Ovary (tissue), 3 donors: ENCODE data around the gene HCLS1.

Experiments
- POLR2A ChIP-seq: fragments of 450-650 bp; IDR thresholded peaks from one replicate; pipeline ENCODE4 v1.6.1; 2017; ENCODE audit warnings: antibody characterized with exemption, mild to moderate bottlenecking, moderate library complexity
- TF ChIP-seq, protein P1 (sequence below), 3 donors: fragments of 450-650 bp in 2 of 3; fragments of 200-600 bp in 1 of 3; IDR thresholded peaks; one replicate each; pipeline versions ENCODE4 v1.5.1 to v1.8.0; 2016 to 2022; ENCODE audit warnings: antibody characterized with exemption in 3 of 3, mild to moderate bottlenecking in 1 of 3
- donor health status: DM: no; HTN: no; CAD: no.

DNA sequence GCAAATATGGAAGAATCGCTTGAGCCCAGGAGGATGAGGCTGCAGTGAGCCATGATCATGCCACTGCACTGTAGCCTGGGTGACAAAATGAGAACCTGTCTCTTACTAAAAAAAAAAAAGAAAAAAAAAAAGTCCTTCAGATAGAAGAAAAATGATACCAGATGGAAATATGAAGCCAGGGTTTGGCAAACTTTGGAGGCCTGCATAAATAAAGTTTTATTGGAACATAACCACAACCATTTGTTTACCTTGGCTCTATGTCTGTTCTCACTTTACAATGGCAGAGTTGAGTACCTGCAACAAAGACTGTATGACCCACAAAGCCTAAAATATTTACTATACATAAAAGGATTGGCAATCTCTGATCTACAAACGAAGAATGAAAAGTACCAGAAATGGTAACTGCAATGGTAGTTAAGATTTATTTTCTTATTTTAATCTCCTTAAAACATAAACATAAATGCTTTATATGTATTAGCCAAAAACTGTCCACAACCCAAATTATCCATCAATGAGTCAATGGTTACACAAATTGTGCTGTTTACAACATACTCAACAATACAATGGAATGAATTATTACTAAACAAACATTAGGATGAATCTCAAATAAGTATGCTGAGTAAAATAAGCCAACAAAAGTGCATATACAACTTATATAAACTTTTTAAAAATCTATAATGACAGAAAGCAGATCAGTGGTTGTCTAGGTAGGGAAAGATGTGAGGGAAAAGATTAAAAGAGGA is 47.0 kb upstream of the HCLS1 start:
- TF ChIP-seq POLR2A: no peak
- TF ChIP-seq, protein P1, sequence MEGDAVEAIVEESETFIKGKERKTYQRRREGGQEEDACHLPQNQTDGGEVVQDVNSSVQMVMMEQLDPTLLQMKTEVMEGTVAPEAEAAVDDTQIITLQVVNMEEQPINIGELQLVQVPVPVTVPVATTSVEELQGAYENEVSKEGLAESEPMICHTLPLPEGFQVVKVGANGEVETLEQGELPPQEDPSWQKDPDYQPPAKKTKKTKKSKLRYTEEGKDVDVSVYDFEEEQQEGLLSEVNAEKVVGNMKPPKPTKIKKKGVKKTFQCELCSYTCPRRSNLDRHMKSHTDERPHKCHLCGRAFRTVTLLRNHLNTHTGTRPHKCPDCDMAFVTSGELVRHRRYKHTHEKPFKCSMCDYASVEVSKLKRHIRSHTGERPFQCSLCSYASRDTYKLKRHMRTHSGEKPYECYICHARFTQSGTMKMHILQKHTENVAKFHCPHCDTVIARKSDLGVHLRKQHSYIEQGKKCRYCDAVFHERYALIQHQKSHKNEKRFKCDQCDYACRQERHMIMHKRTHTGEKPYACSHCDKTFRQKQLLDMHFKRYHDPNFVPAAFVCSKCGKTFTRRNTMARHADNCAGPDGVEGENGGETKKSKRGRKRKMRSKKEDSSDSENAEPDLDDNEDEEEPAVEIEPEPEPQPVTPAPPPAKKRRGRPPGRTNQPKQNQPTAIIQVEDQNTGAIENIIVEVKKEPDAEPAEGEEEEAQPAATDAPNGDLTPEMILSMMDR (IDR thresholded peaks at IDR 0.05): no peak
